ENCODE measurements around the gene PLCB1.

The PLCB1 gene

GRCh38 chr20:8646716-8647115 lies 514.6 kb downstream of the PLCB1 start:
- H3K4me3 ChIP-seq (ENCODE audit: low read depth, low read length), result no peak overlapping the region
- TF ChIP-seq, protein P1, sequence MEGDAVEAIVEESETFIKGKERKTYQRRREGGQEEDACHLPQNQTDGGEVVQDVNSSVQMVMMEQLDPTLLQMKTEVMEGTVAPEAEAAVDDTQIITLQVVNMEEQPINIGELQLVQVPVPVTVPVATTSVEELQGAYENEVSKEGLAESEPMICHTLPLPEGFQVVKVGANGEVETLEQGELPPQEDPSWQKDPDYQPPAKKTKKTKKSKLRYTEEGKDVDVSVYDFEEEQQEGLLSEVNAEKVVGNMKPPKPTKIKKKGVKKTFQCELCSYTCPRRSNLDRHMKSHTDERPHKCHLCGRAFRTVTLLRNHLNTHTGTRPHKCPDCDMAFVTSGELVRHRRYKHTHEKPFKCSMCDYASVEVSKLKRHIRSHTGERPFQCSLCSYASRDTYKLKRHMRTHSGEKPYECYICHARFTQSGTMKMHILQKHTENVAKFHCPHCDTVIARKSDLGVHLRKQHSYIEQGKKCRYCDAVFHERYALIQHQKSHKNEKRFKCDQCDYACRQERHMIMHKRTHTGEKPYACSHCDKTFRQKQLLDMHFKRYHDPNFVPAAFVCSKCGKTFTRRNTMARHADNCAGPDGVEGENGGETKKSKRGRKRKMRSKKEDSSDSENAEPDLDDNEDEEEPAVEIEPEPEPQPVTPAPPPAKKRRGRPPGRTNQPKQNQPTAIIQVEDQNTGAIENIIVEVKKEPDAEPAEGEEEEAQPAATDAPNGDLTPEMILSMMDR (IDR thresholded peaks at IDR 0.05; ENCODE audit: low read depth, low read length), result no peak

DNA sequence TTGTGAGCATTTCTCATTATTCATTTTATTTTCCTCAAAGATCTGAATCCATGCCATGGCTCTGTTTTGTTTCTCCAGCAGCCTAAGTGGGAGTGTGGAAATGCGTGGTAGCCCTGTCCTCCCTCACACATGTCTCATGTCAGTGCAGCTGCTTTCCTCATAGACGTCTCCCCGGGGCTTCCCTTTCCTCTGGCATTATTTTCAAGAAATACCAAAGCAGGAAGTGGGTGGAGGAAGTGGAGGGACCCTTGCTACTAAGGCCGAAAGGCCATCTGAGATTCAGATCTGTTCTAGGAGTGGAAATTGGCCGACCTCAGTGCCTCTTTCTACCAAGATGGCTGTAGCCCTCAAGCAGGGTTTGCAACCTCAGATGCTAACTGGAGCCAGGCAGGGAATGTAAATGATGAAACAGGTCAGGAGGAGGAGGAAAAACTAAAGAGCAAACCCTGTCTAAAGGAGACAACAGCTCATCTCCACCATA lies 515.9 kb downstream of the PLCB1 start:
- no peak overlapping the region for H3K4me3 ChIP-seq (ENCODE audit: low read depth, low read length)
- TF ChIP-seq, protein P1 (IDR thresholded peaks at IDR 0.05; ENCODE audit: low read depth, low read length), result no peak

GRCh38 chr20:8648466-8648865 lies 516.4 kb downstream of the PLCB1 start:
- TF ChIP-seq, protein P1 (IDR thresholded peaks at IDR 0.05; ENCODE audit: low read depth, low read length), result no peak
- no peak overlapping the region for H3K4me3 ChIP-seq (ENCODE audit: low read depth, low read length)

DNA sequence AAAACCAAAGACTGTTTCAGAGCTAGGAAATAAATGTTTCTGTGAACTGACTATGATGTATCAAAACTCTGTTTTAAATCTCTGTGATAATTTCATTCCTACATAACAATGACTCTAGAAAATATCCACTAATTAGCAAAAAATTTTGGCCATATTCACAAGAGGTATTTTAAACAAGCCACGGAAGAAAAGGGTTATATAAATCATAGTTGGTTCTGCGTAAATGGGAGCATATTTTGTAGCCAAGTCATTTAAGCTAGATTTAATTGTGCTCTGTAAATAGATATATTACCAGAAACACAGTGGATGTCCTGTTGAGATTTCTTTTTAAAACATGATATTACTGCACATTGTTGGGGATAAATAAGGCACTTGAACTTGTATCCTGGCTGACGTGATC lies 520.3 kb downstream of the PLCB1 start:
- TF ChIP-seq, protein P1 (IDR thresholded peaks at IDR 0.05; ENCODE audit: low read depth, low read length), result no peak
- no peak overlapping the region for H3K4me3 ChIP-seq (ENCODE audit: low read depth, low read length)

GRCh38 chr20:8654486-8654885 lies 522.4 kb downstream of the PLCB1 start:
- TF ChIP-seq, protein P1 (IDR thresholded peaks at IDR 0.05; ENCODE audit: low read depth, low read length), result no peak

GRCh38 chr20:8656335-8656734 lies 524.3 kb downstream of the PLCB1 start:
- H3K4me3 ChIP-seq (ENCODE audit: low read depth, low read length), result no peak overlapping the region
- TF ChIP-seq, protein P1 (IDR thresholded peaks at IDR 0.05; ENCODE audit: low read depth, low read length), result no peak

More at GRCh38 chr20:8654486-8654885, 522.4 kb downstream of the PLCB1 start:
- H3K4me3 ChIP-seq (ENCODE audit: low read depth, low read length), result no peak overlapping the region

- H3K4me3 ChIP-seq (ENCODE audit: low read depth, low read length), result no peak overlapping the region
- TF ChIP-seq, protein P1 (IDR thresholded peaks at IDR 0.05; ENCODE audit: low read depth, low read length), result no peak
Measured at GRCh38 chr20:8657664-8658063, 525.6 kb downstream of the PLCB1 start.
